ENCODE results near the gene ALG14.

GRCh38 chr1:94989398-94989797 lies 83.4 kb downstream of the ALG14 start:
- TF ChIP-seq CTCF (IDR thresholded peaks at IDR 0.05) = no peak
- TF ChIP-seq POLR2A (IDR thresholded peaks at IDR 0.05) = no peak

All from thyroid gland (tissue), 4 donors.